COR-L47 (cell line): ENCODE data around the gene ELMOD3.
"Not testable (repeated sequence)": the region's sequence is repeated elsewhere in the genome, so short reads cannot be mapped to it uniquely, and the experiment has no call there.

Source experiments
- DNase-seq: peaks from one replicate; lab custom pipeline; 2025; lab: John Stamatoyannopoulos, UW

The ELMOD3 gene

GRCh38 chr2:85329181-85329651 lies 25.4 kb upstream of the ELMOD3 start:
- DNase-seq: no peak

GRCh38 chr2:85329701-85330100 lies 24.9 kb upstream of the ELMOD3 start:
- not testable (repeated sequence) for DNase-seq

GRCh38 chr2:85330839-85331636 lies 23.5 kb upstream of the ELMOD3 start:
- no peak for DNase-seq

DNA sequence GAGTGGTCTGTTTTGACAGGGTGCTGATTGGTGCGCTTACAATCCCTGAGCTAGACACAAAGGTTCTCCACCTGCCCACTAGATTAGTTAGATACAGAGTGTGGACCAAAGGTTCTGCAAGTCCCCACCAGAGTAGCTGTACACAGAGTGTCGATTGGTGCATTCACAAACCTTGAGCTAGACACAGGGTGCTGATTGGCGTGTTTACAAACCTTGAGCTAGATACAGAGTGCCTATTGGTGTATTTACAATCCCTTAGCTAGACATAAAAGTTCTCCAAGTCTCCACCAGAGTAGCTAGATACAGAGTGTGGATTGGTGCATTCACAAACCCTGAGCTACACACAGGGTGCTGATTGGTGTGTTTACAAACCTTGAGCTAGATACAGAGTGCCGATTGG lies 20.7 kb upstream of the ELMOD3 start:
- not testable (repeated sequence) for DNase-seq

- no peak for DNase-seq
These were observed 19.6 kb upstream of the ELMOD3 start for GRCh38 chr2:85334928-85335327.

- no peak for DNase-seq
These were observed 14.3 kb upstream of the ELMOD3 start for GRCh38 chr2:85340034-85340892.

GRCh38 chr2:85341269-85342029 lies 13.1 kb upstream of the ELMOD3 start:
- no peak for DNase-seq

GRCh38 chr2:85342156-85342555 lies 12.4 kb upstream of the ELMOD3 start:
- no peak for DNase-seq

GRCh38 chr2:85343207-85343895 lies 11.2 kb upstream of the ELMOD3 start:
- not testable (repeated sequence) for DNase-seq

DNA sequence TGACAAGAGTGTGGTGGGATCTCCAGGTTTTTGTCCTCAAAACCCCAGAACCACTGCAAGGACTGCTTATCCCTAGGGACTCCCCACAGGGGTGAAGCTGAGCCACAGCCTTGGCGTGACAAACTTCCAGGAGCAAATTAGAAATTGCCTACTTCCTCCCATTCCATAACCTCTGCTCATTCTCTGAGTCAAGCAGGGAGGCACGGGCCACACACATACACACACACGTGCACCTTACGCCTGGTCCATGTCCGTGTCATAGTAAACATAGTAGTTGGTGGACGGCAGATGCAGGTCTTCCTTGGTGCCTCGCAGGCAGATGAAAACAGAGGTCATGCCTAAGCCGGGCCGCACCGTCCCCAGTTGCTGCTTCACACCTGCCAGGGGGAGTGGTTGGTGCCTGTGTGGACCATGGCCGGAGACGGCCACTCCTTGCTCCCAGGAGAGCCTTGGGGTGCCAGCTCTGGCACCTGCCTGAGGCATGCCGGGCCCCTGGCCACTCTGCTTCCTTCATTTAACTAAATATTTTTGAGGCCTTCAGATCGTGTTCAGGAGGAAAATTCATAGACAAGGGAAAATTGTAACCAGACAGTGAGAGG lies 10.1 kb upstream of the ELMOD3 start:
- no peak for DNase-seq

DNA sequence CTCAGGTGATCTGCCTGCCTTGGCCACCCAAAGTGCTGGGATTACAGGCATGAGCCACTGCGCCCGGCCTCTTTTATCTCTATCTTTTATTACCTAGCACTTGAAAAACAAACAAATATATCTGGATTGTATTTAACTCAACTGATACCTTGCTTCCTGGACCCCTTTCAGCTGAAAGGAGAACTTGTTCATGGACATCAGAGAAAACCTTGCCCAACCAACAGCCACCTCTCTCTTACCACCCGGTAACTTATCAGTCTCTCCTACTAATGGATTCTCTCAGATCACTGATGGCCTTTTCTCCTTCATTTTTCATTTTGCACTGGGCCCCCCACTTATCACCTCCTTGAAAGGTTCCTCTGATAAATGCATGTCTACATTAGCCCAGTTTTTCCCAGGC lies 7.0 kb upstream of the ELMOD3 start:
- DNase-seq: no peak

DNA sequence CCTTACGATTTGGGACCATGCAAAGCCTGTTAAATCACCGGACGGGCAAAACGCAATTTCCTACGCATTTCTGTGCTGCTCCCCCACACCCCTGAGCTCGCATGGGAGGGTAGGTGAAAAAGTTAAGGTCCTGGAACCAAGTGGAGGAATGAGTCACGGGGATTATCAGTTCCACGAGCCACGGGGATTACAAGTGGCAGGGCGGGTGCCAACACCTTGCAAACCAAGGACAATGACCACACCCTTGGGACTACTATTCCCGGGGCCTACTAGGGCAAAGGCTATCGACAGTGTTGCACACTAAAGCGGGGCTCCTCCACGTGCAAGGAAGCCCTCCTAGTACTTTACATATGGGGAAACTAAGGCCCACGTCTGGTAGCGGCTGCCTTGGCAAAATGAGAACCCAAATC lies 688 bp upstream of the ELMOD3 start:
- no peak for DNase-seq

GRCh38 chr2:85355073-85355410 lies 473 bp downstream of the ELMOD3 start:
- no peak for DNase-seq

- no peak for DNase-seq
These were observed 952 bp downstream of the ELMOD3 start for GRCh38 chr2:85355521-85355920.

DNA sequence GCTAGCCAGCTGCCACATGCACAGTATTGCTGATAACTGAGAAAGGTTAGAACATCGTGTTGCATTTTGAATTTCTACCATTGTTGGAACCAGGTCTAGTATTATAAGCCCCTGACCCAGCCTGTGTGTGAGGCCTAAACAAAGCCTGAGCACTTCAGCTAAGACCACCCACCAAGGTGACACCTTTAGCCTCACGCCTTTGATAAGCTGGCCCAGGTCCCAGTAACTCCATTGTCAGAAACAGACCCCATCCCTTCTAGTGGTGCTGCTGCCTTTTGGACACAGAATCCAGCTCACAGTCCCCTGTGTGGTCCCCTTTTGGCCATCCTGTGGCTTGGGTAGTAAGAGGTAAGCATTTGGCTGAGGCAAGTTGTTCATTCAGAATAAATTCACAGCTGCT lies 1.6 kb downstream of the ELMOD3 start:
- DNase-seq: no peak

DNA sequence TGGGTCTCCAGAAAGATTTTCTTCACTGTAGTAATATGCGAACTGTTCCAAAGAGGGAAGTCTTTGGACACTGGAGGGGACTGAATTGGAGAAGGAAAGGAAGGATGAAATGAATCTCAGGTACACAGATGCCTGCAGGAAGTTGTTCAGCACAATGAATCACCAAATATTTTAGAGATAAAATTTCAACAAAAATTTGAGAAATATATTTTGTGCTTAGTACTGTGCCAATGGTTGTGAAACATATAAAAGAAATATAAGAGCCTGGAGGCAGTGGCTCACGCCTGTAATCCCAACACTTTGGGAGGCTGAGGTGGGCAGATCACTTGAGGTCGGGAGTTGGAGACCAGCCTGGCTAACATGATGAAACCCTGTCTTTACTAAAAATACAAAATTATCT lies 3.2 kb downstream of the ELMOD3 start:
- DNase-seq: no peak

GRCh38 chr2:85362653-85363387 lies 8.3 kb downstream of the ELMOD3 start:
- not testable (repeated sequence) for DNase-seq

DNA sequence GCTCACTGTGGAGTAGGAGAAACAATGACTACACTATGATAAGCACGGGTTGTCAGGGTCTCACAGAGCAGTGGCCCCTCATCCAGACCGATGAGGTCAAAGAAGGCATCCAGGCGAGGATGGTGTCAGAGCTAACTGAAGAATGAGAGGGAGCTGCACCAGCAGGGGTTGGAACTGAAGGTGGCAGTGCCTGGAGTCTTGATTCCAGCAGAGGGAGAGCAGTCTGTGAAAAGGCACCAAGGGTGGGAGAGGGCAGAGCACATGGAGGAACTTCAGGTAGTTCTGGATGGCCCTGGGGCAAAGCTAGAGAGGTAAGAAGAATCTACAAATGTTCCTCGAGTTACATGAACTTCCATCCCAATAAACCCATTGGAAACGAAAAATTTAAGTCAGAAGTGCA lies 12.6 kb downstream of the ELMOD3 start:
- no peak for DNase-seq

- DNase-seq: no peak
These were observed 14.4 kb downstream of the ELMOD3 start for GRCh38 chr2:85368921-85369320.

- no peak for DNase-seq
These were observed 14.9 kb downstream of the ELMOD3 start for GRCh38 chr2:85369500-85369899.

DNA sequence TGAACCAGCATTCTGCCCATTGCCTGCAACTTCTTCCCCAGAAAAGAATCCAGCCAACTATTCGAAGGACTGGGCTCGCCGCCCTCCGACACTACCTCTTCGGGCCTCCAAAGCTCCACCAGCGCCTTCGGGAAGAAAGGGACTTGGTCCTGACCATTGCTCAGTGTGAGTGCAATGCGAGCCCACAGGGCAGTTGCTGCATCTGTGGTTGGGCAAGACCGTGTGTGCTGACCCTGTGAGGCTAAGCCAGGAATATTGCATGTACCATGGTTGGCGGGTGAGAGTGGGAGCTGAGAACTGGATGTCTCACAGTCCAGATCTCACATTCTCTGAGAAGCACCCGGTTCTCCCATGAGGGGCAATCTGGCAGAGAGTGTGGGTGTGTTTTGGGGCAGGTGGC lies 16.5 kb downstream of the ELMOD3 start:
- DNase-seq: no peak
